HG02759 (cell line): ENCODE measurements around the gene FAM135A.
"Not testable (repeated sequence)": the region's sequence is repeated elsewhere in the genome, so short reads cannot be mapped to it uniquely, and the experiment has no call there.

ENCODE experiments used
- ATAC-seq: cut with Tn5 transposase; IDR thresholded peaks from one replicate; pipeline ENCODE4 v1.9.1; 2021; ENCODE audit warnings: mild to moderate bottlenecking, moderate library complexity; ENCODE audit not compliant: unreplicated experiment

The FAM135A gene

GRCh38 chr6:70607371-70607770, 194.1 kb downstream of the FAM135A start:
- not testable (repeated sequence) for ATAC-seq

- ATAC-seq, result not testable (repeated sequence)
Measured at GRCh38 chr6:70609181-70609580, 195.9 kb downstream of the FAM135A start.
